ENCODE results near the gene MATCAP1. TPM values are rescaled to one million over a fixed set of nuclear protein-coding genes. Genes with fewer than 3 reads are reported as not detected.
A peak's percentile ranks its signal among the peaks of the same experiment; 100 is the strongest.

The MATCAP1 gene
- polyA plus RNA-seq, 2 of the 4 experiments (the other 2 are of a cell fraction), result 7.5 to 20.8 TPM

DNA sequence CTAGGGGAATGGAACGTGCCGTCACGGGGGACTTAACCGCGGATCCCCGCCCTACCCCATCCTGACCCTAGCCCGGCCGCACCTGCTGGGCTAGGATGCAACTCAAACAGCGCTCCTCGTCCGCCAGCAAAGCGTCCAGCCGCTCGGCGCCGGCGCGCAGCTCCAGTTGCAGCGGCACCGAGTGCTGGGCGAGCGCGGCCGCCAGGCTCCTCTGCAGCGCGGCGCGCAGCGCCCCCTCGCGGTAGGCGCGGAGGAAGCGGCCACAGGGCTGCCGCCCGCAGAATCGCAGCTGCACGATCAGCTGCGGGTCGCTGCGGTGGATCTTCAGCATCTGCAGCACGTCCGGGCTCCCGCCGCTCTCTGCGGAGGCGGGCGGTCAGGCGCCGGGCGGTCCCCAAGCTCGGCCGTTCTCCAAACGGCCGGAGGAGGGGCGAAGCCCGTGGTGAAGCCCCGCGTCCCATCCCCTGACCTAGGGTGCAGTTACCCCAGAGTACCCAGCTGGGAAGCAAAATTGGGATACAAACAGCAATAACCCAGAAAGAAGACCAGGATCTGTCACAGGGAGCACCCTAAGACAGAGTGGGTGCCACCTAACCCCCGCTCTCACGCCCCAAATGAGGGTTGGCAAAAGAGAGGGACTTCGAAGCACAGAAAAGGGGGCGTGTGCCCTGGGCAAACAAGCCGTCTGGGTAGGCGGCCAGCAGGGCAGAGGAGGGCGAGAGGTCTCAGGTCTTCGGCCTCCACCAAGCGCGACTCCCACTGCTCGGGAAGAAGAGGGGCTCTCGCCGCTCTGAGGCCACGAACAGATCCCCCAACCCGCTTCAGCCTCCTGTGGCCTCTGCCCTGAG lies 28.2 kb downstream of the MATCAP1 start (continued):
- TF ChIP-seq RCOR1 (IDR thresholded peaks at IDR 0.05; ENCODE audit: low read depth, low read length) (no peak), FOSB (CRISPR knock-in tag; IDR thresholded peaks at IDR 0.05) (no peak), ESRRA (IDR thresholded peaks at IDR 0.05; ENCODE audit: borderline replicate concordance, low read length) (no peak), ZC3H11A (IDR thresholded peaks at IDR 0.05) (no peak)

DNA sequence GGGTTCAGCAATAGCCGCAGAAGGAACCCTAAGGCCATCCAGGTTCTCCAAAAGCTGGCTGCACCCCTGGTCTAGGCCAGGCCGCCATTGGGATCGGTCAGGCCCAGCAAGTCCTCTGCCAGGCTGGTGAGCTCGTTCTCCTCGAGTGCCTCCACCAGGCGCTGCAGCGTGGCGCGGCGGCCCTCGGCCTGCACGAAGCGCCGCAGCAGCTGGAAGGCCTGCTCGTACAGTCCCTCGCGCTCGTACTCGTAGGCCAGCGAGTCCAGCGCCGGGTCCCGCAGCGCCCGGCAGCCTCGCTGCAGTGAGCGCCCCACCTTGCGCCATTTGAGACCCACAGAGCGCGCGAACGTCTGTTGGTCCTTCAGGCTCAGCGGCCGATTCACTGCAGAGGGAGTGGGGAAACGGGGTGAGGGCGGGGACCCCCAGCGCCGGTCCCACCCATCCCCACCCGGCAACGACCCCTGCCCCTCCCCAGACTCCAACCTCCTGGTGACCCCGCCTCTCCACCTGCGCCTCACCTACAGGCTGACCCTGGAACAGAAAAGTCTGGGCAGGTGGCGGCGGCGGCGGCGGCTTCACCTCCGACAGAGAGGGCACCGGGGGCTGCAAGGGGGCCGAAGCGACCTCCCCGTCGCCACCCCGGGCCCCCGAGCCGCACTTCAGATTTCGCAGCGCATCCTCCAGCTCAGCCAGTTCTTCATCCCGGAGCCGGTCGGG lies 29.0 kb downstream of the MATCAP1 start:
- Histone ChIP-seq H3K4me2 (peak overlapping the region; percentile 83), H3K4me1 (peaks cover 21% of the 10 kb centered on the region), H3K27ac (peak overlapping the region in 1 of 2 experiments; percentile 44; a peak in 2 of 6 replicates), H3K4me3 (no peak overlapping the region; the same call in 2 of the 3 replicates), H3K9me3 (no peaks in the 10 kb centered on the region)
- TF ChIP-seq RFX5 (IDR thresholded peaks at IDR 0.05), result no peak
- TF ChIP-seq KDM1A (IDR thresholded peaks at IDR 0.05; ENCODE audit: low read depth), result no peak
- no peak for TF ChIP-seq HOXB5 (CRISPR knock-in tag; IDR thresholded peaks at IDR 0.05)
- ChIA-PET CTCF (interaction anchor here (0.6 to 16.0 kb wide), 68 partner anchors 14 to 275 kb away, joined by 3 to 314 read pairs (median 6); partner anchors contain the start of genes CBFB, CDH16, CES3 and CES4A), POLR2A (interaction anchor here (1.1 to 1.6 kb wide), 2 partner anchors 16 to 137 kb away, joined by 3 to 6 read pairs; partner anchors contain the start of gene NOL3)
- no peak for ATAC-seq
- no peak for DNase-seq (ENCODE audit: low read depth in 1 of 2, low spot score in 1 of 2)
- 88% methylated on average over 47 of the region's 61 CpGs for WGBS (ENCODE audit: missing lambda C conversion rate)
- no peak for FAIRE-seq

DNA sequence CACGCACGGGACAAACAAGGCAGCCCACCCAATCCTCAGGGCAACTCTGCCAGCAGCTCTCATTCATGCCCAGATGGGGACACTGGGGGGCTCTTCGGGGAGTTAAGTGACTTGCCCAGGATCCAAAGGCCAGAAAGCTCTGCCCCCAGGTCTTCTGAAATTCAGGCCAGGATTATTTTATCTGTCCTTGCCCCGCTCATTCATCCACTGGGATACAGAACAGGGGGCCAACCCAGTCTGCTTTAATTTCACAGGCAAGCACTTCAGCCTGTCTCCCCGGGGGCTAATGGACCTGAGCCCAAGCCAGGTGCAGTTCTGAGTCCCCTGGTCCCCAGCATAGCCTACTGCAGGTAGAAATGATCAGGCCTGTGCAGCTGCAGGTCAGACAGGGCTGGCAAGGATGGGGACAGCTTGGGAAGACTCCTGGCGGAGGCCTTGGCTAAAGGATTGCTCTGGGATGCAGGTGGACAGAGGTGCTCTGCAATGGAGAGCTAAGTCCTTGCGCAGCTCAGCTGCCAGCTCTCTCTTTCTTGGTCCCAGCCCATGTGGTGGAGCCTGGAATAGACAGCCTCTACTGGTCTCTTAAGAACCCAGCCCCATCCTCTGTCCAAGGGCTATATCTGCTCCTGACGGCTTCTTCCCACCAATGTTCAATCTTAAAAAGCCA lies 32.2 kb downstream of the MATCAP1 start:
- POLR2A ChIA-PET, result interaction anchor here (0.7 to 2.2 kb wide), 4 partner anchors 9 to 259 kb away, joined by 3 to 7 read pairs (median 5); partner anchors contain the start of genes FBXL8 and NOL3
- peak; percentile 25 to 30; a peak in 3 of 6 replicates for ATAC-seq
- peak; percentile 36 to 52 for DNase-seq (ENCODE audit: low read depth in 1 of 2, low spot score in 1 of 2)
- 76% methylated on average over 8 of the region's 8 CpGs for WGBS (ENCODE audit: missing lambda C conversion rate)
- peaks cover 16% of the 10 kb centered on the region for H3K4me1 ChIP-seq
- H3K27ac ChIP-seq, result peak overlapping the region; percentile 84 to 96
- TF ChIP-seq HEYL (CRISPR knock-in tag; IDR thresholded peaks at IDR 0.05), result no peak
- TF ChIP-seq, protein P1, sequence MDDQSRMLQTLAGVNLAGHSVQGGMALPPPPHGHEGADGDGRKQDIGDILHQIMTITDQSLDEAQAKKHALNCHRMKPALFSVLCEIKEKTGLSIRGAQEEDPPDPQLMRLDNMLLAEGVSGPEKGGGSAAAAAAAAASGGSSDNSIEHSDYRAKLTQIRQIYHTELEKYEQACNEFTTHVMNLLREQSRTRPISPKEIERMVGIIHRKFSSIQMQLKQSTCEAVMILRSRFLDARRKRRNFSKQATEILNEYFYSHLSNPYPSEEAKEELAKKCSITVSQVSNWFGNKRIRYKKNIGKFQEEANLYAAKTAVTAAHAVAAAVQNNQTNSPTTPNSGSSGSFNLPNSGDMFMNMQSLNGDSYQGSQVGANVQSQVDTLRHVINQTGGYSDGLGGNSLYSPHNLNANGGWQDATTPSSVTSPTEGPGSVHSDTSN (IDR thresholded peaks at IDR 0.05), result no peak
- no peak for TF ChIP-seq POLR2A (IDR thresholded peaks at IDR 0.05; ENCODE audit: low read length)
- TF ChIP-seq HOXB5 (CRISPR knock-in tag; IDR thresholded peaks at IDR 0.05), result no peak
- TF ChIP-seq NFE2L2 (conservative IDR thresholded peaks at IDR 0.05; ENCODE audit: low read length), result no peak
- TF ChIP-seq ESRRA (IDR thresholded peaks at IDR 0.05; ENCODE audit: borderline replicate concordance, low read length), result no peak
- TF ChIP-seq, protein P2, sequence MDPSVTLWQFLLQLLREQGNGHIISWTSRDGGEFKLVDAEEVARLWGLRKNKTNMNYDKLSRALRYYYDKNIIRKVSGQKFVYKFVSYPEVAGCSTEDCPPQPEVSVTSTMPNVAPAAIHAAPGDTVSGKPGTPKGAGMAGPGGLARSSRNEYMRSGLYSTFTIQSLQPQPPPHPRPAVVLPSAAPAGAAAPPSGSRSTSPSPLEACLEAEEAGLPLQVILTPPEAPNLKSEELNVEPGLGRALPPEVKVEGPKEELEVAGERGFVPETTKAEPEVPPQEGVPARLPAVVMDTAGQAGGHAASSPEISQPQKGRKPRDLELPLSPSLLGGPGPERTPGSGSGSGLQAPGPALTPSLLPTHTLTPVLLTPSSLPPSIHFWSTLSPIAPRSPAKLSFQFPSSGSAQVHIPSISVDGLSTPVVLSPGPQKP (IDR thresholded peaks at IDR 0.05; ENCODE audit: low read depth, low read length), result no peak
- no peak for TF ChIP-seq CHD2 (IDR thresholded peaks at IDR 0.05; ENCODE audit: low read length, partially characterized antibody)
- TF ChIP-seq BHLHE40 (IDR thresholded peaks at IDR 0.05; ENCODE audit: low read depth, low read length), result no peak
- no peak for FAIRE-seq
- H3K4me3 ChIP-seq, result peak overlapping the region; percentile 76; the same call in 2 of the 3 replicates
- CTCF ChIA-PET, result interaction anchor here (0.6 to 16.0 kb wide), 16 partner anchors 12 to 314 kb away, joined by 3 to 314 read pairs (median 4); partner anchors contain the start of genes CES3, CES4A, FBXL8 and HSF4
- no peaks in the 10 kb centered on the region for H3K9me3 ChIP-seq
- H3K4me2 ChIP-seq, result peak overlapping the region; percentile 66
